NCI-H446 (cell line): ENCODE results near the gene TMUB2.
"Not testable (repeated sequence)": the region's sequence is repeated elsewhere in the genome, so short reads cannot be mapped to it uniquely, and the experiment has no call there.

Experiments used
- DNase-seq, 2 experiments: peaks; one replicate each; lab custom pipeline; 2025; lab: John Stamatoyannopoulos, UW

The TMUB2 gene

GRCh38 chr17:44186307-44187130, at the start of gene TMUB2:
Gene TMUB2 (plus strand): TSS chr17:44186972. CDS start chr17:44187709, 737 bp downstream.
- DNase-seq: peak; percentile 94 to 99

- DNase-seq: peak; percentile 70 to 86
Observed at GRCh38 chr17:44137891-44138709, 48.7 kb upstream of the TMUB2 start.

- not testable (repeated sequence) for DNase-seq
Observed at GRCh38 chr17:44143921-44144320, 42.9 kb upstream of the TMUB2 start.

GRCh38 chr17:44144966-44145739, 41.6 kb upstream of the TMUB2 start:
- no peak for DNase-seq

- DNase-seq: no peak
Observed at GRCh38 chr17:44146375-44147346, 40.1 kb upstream of the TMUB2 start.

- DNase-seq: no peak
Observed at GRCh38 chr17:44147812-44148211, 39.0 kb upstream of the TMUB2 start.

- not testable (repeated sequence) for DNase-seq
Observed at GRCh38 chr17:44149066-44149465, 37.7 kb upstream of the TMUB2 start.

GRCh38 chr17:44149750-44150329, 36.9 kb upstream of the TMUB2 start:
- no peak for DNase-seq

- DNase-seq: no peak
Observed at GRCh38 chr17:44152875-44153274, 33.9 kb upstream of the TMUB2 start.

GRCh38 chr17:44155488-44155887, 31.3 kb upstream of the TMUB2 start:
- DNase-seq: no peak

- DNase-seq: no peak
Observed at GRCh38 chr17:44159519-44160210, 27.1 kb upstream of the TMUB2 start.

- DNase-seq: no peak
Observed at GRCh38 chr17:44164476-44164875, 22.3 kb upstream of the TMUB2 start.

GRCh38 chr17:44167181-44167861, 19.5 kb upstream of the TMUB2 start:
- DNase-seq: no peak

- DNase-seq: no peak
Observed at GRCh38 chr17:44170135-44170498, 16.7 kb upstream of the TMUB2 start.

- no peak for DNase-seq
Observed at GRCh38 chr17:44170499-44171201, 16.1 kb upstream of the TMUB2 start, which contains the start of gene ASB16. Gene ASB16 (plus strand): TSS chr17:44170704. CDS start chr17:44170790, 86 bp downstream.

- DNase-seq: no peak
Observed at GRCh38 chr17:44171931-44172455, 14.8 kb upstream of the TMUB2 start.

GRCh38 chr17:44174427-44174826, 12.3 kb upstream of the TMUB2 start:
- DNase-seq: no peak

GRCh38 chr17:44176257-44176656, 10.5 kb upstream of the TMUB2 start:
- no peak for DNase-seq
